ENCODE data around the gene TDP1.

DNA sequence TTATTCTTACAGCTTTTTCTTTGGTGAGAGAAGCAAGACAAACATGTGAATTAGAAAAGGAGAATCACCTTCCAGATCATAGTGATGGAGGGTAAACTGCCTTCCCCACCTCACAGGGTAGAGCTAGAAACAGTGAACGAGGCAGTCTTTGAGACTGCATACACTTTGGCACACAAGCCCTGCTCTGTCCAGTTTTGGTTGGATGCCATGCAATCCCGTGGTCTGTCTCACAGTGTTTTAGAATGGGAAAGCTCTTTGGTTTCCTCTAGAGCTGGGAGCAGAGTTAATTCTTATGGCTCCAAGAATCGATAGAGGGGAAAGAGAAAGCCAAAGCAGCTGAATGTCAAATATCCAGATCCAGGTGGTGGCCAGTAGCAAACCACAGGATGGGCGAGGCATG, 21.9 kb downstream of the TDP1 start:
- no peak for TF ChIP-seq CTCF (IDR thresholded peaks at IDR 0.05)
- TF ChIP-seq POLR2A (IDR thresholded peaks at IDR 0.05): no peak

Measured in prostate gland (tissue), 2 donors.